ENCODE measurements around the gene PPP4R1.
A peak's percentile ranks its signal among the peaks of the same experiment; 100 is the strongest.

PPP4R1 gene

DNA sequence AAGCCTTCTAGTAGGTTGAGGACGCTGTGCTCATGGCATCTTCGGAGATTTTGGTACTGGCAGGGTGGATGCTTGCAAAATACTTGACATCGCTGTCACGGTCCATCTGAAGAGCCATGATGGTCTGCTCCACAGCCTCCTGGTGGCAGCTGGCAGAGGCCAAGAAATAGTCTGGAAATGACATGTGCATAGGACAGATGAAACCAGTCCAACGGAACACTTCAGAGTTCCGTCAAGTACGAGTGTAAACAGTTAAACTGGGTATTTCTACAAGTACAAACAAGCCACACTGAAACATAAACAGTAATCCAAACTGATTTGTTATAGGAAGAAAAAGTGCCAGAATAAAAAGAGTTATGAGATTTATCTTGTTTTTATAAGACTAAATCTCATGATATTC, 66.6 kb downstream of the PPP4R1 start:
- no peak overlapping the region for H2AFZ ChIP-seq (ENCODE audit: low read depth, low read length)
- H3K4ac ChIP-seq (ENCODE audit: low read depth in 1 of 2, low read length in 2 of 2) = no peak overlapping the region
- H3K27ac ChIP-seq (ENCODE audit: low read length, poor library complexity, severe bottlenecking) = no peak overlapping the region
- no peak overlapping the region for H3K9ac ChIP-seq (ENCODE audit: low read length)
- no peak overlapping the region for H3K4me3 ChIP-seq (ENCODE audit: insufficient read depth in 1 of 2, low read depth in 1 of 2, low read length in 2 of 2)
- H3K36me3 ChIP-seq (ENCODE audit: control insufficient read depth in 1 of 2, insufficient read depth in 2 of 2, low read depth in 1 of 2, low read length in 2 of 2) = peaks cover 57 to 80% of the 10 kb centered on the region in 2 experiments
- H4K8ac ChIP-seq (ENCODE audit: low read length) = no peak overlapping the region
- no peak overlapping the region for H3K18ac ChIP-seq (ENCODE audit: low read depth in 1 of 2, low read length in 2 of 2)
- no peak overlapping the region for H3K14ac ChIP-seq (ENCODE audit: low read length in 2 of 2)
- peaks cover 2% of the 10 kb centered on the region for H3K9me3 ChIP-seq (ENCODE audit: control insufficient read depth, low read length)
- no peak overlapping the region for H2AK5ac ChIP-seq (ENCODE audit: low read length, severe bottlenecking)
- 97% methylated on average over 4 of the region's 7 CpGs for WGBS
- no peak overlapping the region for H2BK5ac ChIP-seq (ENCODE audit: low read depth, low read length, poor library complexity, severe bottlenecking)
- peaks cover 31% of the 10 kb centered on the region for H3K79me1 ChIP-seq (replicated peaks; ENCODE audit: low read length, poor library complexity, severe bottlenecking)
- no peak overlapping the region for H2BK120ac ChIP-seq (ENCODE audit: low read depth, low read length)
- H2BK15ac ChIP-seq (ENCODE audit: low read depth, poor library complexity, severe bottlenecking) = no peak overlapping the region
- no peak overlapping the region for H4K91ac ChIP-seq (ENCODE audit: low read length)
- no peaks in the 10 kb centered on the region for H3K27me3 ChIP-seq (ENCODE audit: control insufficient read depth in 1 of 2, insufficient read depth in 1 of 2, low read length in 2 of 2)
- peak; percentile 21 for DNase-seq
- no peak overlapping the region for H3K4me2 ChIP-seq (ENCODE audit: low read length, poor library complexity, severe bottlenecking)
- no peak overlapping the region for H3K23ac ChIP-seq (ENCODE audit: low read length in 2 of 2)
- H2BK12ac ChIP-seq (ENCODE audit: low read length in 2 of 2) = no peak overlapping the region
- peaks cover 3% of the 10 kb centered on the region for H3K4me1 ChIP-seq (ENCODE audit: control insufficient read depth, insufficient read depth, low read depth, low read length)

DNA sequence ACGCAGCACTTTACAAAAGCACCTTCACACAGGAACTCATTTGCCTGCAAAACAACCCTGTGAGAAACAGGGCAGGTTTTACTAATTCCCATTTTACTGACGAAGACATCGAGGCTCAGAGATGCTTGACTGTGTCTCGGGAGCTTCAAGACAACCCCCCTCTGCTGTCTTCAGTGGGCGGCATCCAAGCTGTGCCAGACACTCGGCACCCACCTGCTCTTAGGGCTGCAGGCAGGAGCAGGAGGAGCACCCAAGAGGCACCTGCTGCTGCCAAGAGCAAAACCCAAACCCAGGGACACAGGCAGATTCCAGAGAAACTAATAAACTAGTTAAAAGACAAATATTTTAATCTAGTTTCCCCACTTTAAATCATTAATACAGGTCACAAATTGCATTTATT, 67.9 kb downstream of the PPP4R1 start:
- no peak overlapping the region for H3K4me3 ChIP-seq (ENCODE audit: insufficient read depth in 1 of 2, low read depth in 1 of 2, low read length in 2 of 2)
- DNase-seq = no peak
- H2BK12ac ChIP-seq (ENCODE audit: low read length in 2 of 2) = no peak overlapping the region
- no peak overlapping the region for H3K4me2 ChIP-seq (ENCODE audit: low read length, poor library complexity, severe bottlenecking)
- no peak overlapping the region for H2AFZ ChIP-seq (ENCODE audit: low read depth, low read length)
- H3K27me3 ChIP-seq (ENCODE audit: control insufficient read depth in 1 of 2, insufficient read depth in 1 of 2, low read length in 2 of 2) = no peaks in the 10 kb centered on the region
- H3K79me1 ChIP-seq (replicated peaks; ENCODE audit: low read length, poor library complexity, severe bottlenecking) = peaks cover 29% of the 10 kb centered on the region
- H2BK120ac ChIP-seq (ENCODE audit: low read depth, low read length) = no peak overlapping the region
- peaks cover 3% of the 10 kb centered on the region for H3K4me1 ChIP-seq (ENCODE audit: control insufficient read depth, insufficient read depth, low read depth, low read length)
- no peaks in the 10 kb centered on the region for H3K9me3 ChIP-seq (ENCODE audit: control insufficient read depth, low read length)
- no peak overlapping the region for H3K23ac ChIP-seq (ENCODE audit: low read length in 2 of 2)
- H3K14ac ChIP-seq (ENCODE audit: low read length in 2 of 2) = no peak overlapping the region
- no peak overlapping the region for H4K8ac ChIP-seq (ENCODE audit: low read length)
- no peak overlapping the region for H2AK5ac ChIP-seq (ENCODE audit: low read length, severe bottlenecking)
- no peak overlapping the region for H4K91ac ChIP-seq (ENCODE audit: low read length)
- no peak overlapping the region for H2BK5ac ChIP-seq (ENCODE audit: low read depth, low read length, poor library complexity, severe bottlenecking)
- WGBS = 97% methylated on average over 6 of the region's 6 CpGs
- H3K27ac ChIP-seq (ENCODE audit: low read length, poor library complexity, severe bottlenecking) = no peak overlapping the region
- H2BK15ac ChIP-seq (ENCODE audit: low read depth, poor library complexity, severe bottlenecking) = no peak overlapping the region
- H3K4ac ChIP-seq (ENCODE audit: low read depth in 1 of 2, low read length in 2 of 2) = no peak overlapping the region
- H3K36me3 ChIP-seq (ENCODE audit: control insufficient read depth in 1 of 2, insufficient read depth in 2 of 2, low read depth in 1 of 2, low read length in 2 of 2) = peaks cover 52 to 67% of the 10 kb centered on the region in 2 experiments
- H3K18ac ChIP-seq (ENCODE audit: low read depth in 1 of 2, low read length in 2 of 2) = no peak overlapping the region
- no peak overlapping the region for H3K9ac ChIP-seq (ENCODE audit: low read length)

DNA sequence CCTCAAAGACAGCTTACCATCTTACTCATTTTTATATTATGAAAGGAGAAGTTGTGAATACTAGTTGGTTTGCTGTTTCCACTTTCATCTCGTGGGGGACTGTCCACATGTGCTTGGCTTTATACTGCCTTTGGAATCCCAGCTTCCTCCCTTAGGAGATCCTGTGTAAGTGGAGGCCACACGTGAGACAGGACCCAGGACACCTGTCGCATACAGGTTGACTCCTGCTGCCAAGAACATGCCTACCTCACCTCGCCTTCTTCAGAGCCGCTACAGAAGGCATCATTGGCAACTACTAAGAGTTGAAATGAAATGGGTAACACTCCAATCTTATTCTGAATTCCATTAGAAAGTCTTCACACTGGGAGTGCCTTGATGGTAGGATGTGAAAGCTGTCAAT, 69.3 kb downstream of the PPP4R1 start:
- H3K27ac ChIP-seq (ENCODE audit: low read length, poor library complexity, severe bottlenecking) = no peak overlapping the region
- H3K9me3 ChIP-seq (ENCODE audit: control insufficient read depth, low read length) = no peaks in the 10 kb centered on the region
- H3K23ac ChIP-seq (ENCODE audit: low read length in 2 of 2) = no peak overlapping the region
- peaks cover 21% of the 10 kb centered on the region for H3K79me1 ChIP-seq (replicated peaks; ENCODE audit: low read length, poor library complexity, severe bottlenecking)
- H3K4me3 ChIP-seq (ENCODE audit: insufficient read depth in 1 of 2, low read depth in 1 of 2, low read length in 2 of 2) = no peak overlapping the region
- no peak overlapping the region for H2BK5ac ChIP-seq (ENCODE audit: low read depth, low read length, poor library complexity, severe bottlenecking)
- peaks cover 3% of the 10 kb centered on the region for H3K4me1 ChIP-seq (ENCODE audit: control insufficient read depth, insufficient read depth, low read depth, low read length)
- no peak overlapping the region for H3K4ac ChIP-seq (ENCODE audit: low read depth in 1 of 2, low read length in 2 of 2)
- no peak overlapping the region for H2BK15ac ChIP-seq (ENCODE audit: low read depth, poor library complexity, severe bottlenecking)
- no peak overlapping the region for H2AK5ac ChIP-seq (ENCODE audit: low read length, severe bottlenecking)
- H2BK12ac ChIP-seq (ENCODE audit: low read length in 2 of 2) = no peak overlapping the region
- no peak overlapping the region for H3K14ac ChIP-seq (ENCODE audit: low read length in 2 of 2)
- H3K18ac ChIP-seq (ENCODE audit: low read depth in 1 of 2, low read length in 2 of 2) = no peak overlapping the region
- no peak for DNase-seq
- no peak overlapping the region for H3K9ac ChIP-seq (ENCODE audit: low read length)
- H2AFZ ChIP-seq (ENCODE audit: low read depth, low read length) = no peak overlapping the region
- no peak overlapping the region for H3K4me2 ChIP-seq (ENCODE audit: low read length, poor library complexity, severe bottlenecking)
- WGBS = 87% methylated on average over 1 of the region's 5 CpGs
- no peaks in the 10 kb centered on the region for H3K27me3 ChIP-seq (ENCODE audit: control insufficient read depth in 1 of 2, insufficient read depth in 1 of 2, low read length in 2 of 2)
- H4K8ac ChIP-seq (ENCODE audit: low read length) = no peak overlapping the region
- H4K91ac ChIP-seq (ENCODE audit: low read length) = no peak overlapping the region
- no peak overlapping the region for H2BK120ac ChIP-seq (ENCODE audit: low read depth, low read length)
- peaks cover 50 to 59% of the 10 kb centered on the region in 2 experiments for H3K36me3 ChIP-seq (ENCODE audit: control insufficient read depth in 1 of 2, insufficient read depth in 2 of 2, low read depth in 1 of 2, low read length in 2 of 2)

DNA sequence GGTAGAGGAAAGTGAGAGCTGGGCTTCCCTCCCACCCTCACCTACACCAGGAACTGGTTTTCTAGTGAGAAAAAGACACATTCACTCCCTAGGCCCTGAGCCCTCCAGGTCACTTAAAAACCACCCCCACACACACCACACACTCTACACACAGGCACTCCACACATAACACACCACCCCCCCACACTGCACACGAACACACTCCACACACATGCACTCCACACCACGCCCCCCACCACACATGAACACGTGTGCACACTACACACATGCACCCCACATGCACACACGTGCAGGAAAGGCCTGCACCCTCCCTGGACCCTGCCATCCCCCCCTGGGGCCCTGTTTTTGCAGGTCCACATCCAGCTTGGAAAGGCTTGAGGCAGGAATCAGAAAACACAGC, 71.4 kb downstream of the PPP4R1 start:
- Histone ChIP-seq H3K79me1 (replicated peaks; ENCODE audit: low read length, poor library complexity, severe bottlenecking) (peaks cover 16% of the 10 kb centered on the region), H2BK5ac (ENCODE audit: low read depth, low read length, poor library complexity, severe bottlenecking) (no peak overlapping the region), H3K18ac (ENCODE audit: low read depth in 1 of 2, low read length in 2 of 2) (peak overlapping the region in 1 of 2 experiments; percentile 46), H2AFZ (ENCODE audit: low read depth, low read length) (no peak overlapping the region), H3K14ac (ENCODE audit: low read length in 2 of 2) (peak overlapping the region in 1 of 2 experiments; percentile 68), H3K27ac (ENCODE audit: low read length, poor library complexity, severe bottlenecking) (no peak overlapping the region), H3K27me3 (ENCODE audit: control insufficient read depth in 1 of 2, insufficient read depth in 1 of 2, low read length in 2 of 2) (no peaks in the 10 kb centered on the region), H3K9ac (ENCODE audit: low read length) (no peak overlapping the region), H3K4me3 (ENCODE audit: insufficient read depth in 1 of 2, low read depth in 1 of 2, low read length in 2 of 2) (peak overlapping the region in 1 of 2 experiments; percentile 14), H2AK5ac (ENCODE audit: low read length, severe bottlenecking) (no peak overlapping the region), H2BK15ac (ENCODE audit: low read depth, poor library complexity, severe bottlenecking) (no peak overlapping the region), H4K91ac (ENCODE audit: low read length) (peak overlapping the region; percentile 43), H2BK120ac (ENCODE audit: low read depth, low read length) (no peak overlapping the region), H3K36me3 (ENCODE audit: control insufficient read depth in 1 of 2, insufficient read depth in 2 of 2, low read depth in 1 of 2, low read length in 2 of 2) (peaks cover 41 to 51% of the 10 kb centered on the region in 2 experiments), H2BK12ac (ENCODE audit: low read length in 2 of 2) (no peak overlapping the region), H3K9me3 (ENCODE audit: control insufficient read depth, low read length) (no peaks in the 10 kb centered on the region), H4K8ac (ENCODE audit: low read length) (peak overlapping the region; percentile 12), H3K4ac (ENCODE audit: low read depth in 1 of 2, low read length in 2 of 2) (no peak overlapping the region), H3K4me2 (ENCODE audit: low read length, poor library complexity, severe bottlenecking) (no peak overlapping the region), H3K4me1 (ENCODE audit: control insufficient read depth, insufficient read depth, low read depth, low read length) (peaks cover 7% of the 10 kb centered on the region), H3K23ac (ENCODE audit: low read length in 2 of 2) (no peak overlapping the region)
- 85% methylated on average over 4 of the region's 4 CpGs for WGBS
- no peak for DNase-seq
